Stimulated activated CD4-positive, alpha-beta T cell treated with anti-CD3 and anti-CD28 coated beads, Interleukin-4, amount 100 ng/mL, for 48 hours (primary cell): ENCODE results near the gene SNCA.

Source experiments
- DNase-seq, 2 donors: peaks; one replicate each; pipeline ENCODE4 v3.0.0-alpha.2; 2020; ENCODE audit warnings: low read depth in 2 of 2

The SNCA gene

GRCh38 chr4:89836897-89837384 lies at the start of gene SNCA:
Gene SNCA (minus strand): TSS chr4:89837161. CDS start chr4:89835667, 1,494 bp downstream.
- DNase-seq, result peak; percentile 19 to 26

- DNase-seq, result no peak
Observed at GRCh38 chr4:89879215-89879614, 42.3 kb upstream of the SNCA start.

GRCh38 chr4:89878611-89879010 lies 41.6 kb upstream of the SNCA start:
- no peak for DNase-seq

GRCh38 chr4:89876548-89876947 lies 39.6 kb upstream of the SNCA start:
- DNase-seq, result no peak

GRCh38 chr4:89871211-89871610 lies 34.2 kb upstream of the SNCA start:
- DNase-seq, result no peak

- no peak for DNase-seq
Observed at GRCh38 chr4:89868999-89869589, 32.1 kb upstream of the SNCA start.

GRCh38 chr4:89868276-89868675 lies 31.3 kb upstream of the SNCA start:
- no peak for DNase-seq

GRCh38 chr4:89863533-89863932 lies 26.6 kb upstream of the SNCA start:
- DNase-seq, result no peak

GRCh38 chr4:89860971-89861370 lies 24.0 kb upstream of the SNCA start:
- DNase-seq, result no peak

- DNase-seq, result no peak
Observed at GRCh38 chr4:89855236-89855635, 18.3 kb upstream of the SNCA start.

- no peak for DNase-seq
Observed at GRCh38 chr4:89847571-89848325, 10.8 kb upstream of the SNCA start.

GRCh38 chr4:89839558-89839957 lies 2.6 kb upstream of the SNCA start:
- DNase-seq, result no peak

- no peak for DNase-seq
Observed at GRCh38 chr4:89837993-89838390, 1.0 kb upstream of the SNCA start.

- no peak for DNase-seq
Observed at GRCh38 chr4:89837385-89837992, 528 bp upstream of the SNCA start.

GRCh38 chr4:89836031-89836745 lies 773 bp downstream of the SNCA start:
- DNase-seq, result no peak

- DNase-seq, result no peak
Observed at GRCh38 chr4:89835413-89835812, 1.5 kb downstream of the SNCA start.

GRCh38 chr4:89834486-89835209 lies 2.3 kb downstream of the SNCA start:
- no peak for DNase-seq

GRCh38 chr4:89829470-89830138 lies 7.4 kb downstream of the SNCA start:
- no peak for DNase-seq

GRCh38 chr4:89823416-89823815 lies 13.5 kb downstream of the SNCA start:
- DNase-seq, result no peak

- DNase-seq, result no peak
Observed at GRCh38 chr4:89821612-89822011, 15.3 kb downstream of the SNCA start.

GRCh38 chr4:89820010-89820409 lies 17.0 kb downstream of the SNCA start:
- DNase-seq, result no peak
